AG09309 (cell line): ENCODE measurements around the gene SLC12A8.

Source experiments
- DNase-seq: peaks from one replicate; pipeline ENCODE4 v3.0.0-alpha.2; 2010; ENCODE audit warnings: low read depth
- H3K4me3 ChIP-seq: 2 replicates; pipeline ENCODE4 v1.5.1; 2011; ENCODE audit warnings: mild to moderate bottlenecking, low read depth, low read length, moderate library complexity; ENCODE audit not compliant: control insufficient read depth
- CTCF ChIP-seq: IDR thresholded peaks from 2 replicates; pipeline ENCODE4 v1.5.1; 2011; ENCODE audit warnings: mild to moderate bottlenecking, low read depth, low read length, inconsistent platforms; ENCODE audit not compliant: insufficient read depth, control insufficient read depth; ENCODE audit errors: missing control alignments

SLC12A8 gene

GRCh38 chr3:125121246-125122010 lies 91.1 kb downstream of the SLC12A8 start:
- H3K4me3 ChIP-seq = no peak overlapping the region
- no peak for DNase-seq
- TF ChIP-seq CTCF = no peak

GRCh38 chr3:125120379-125121122 lies 92.0 kb downstream of the SLC12A8 start:
- TF ChIP-seq CTCF = no peak
- DNase-seq = no peak
- no peak overlapping the region for H3K4me3 ChIP-seq

GRCh38 chr3:125119752-125120378 lies 92.7 kb downstream of the SLC12A8 start:
- no peak for DNase-seq
- no peak overlapping the region for H3K4me3 ChIP-seq
- no peak for TF ChIP-seq CTCF

GRCh38 chr3:125118600-125118999 lies 93.9 kb downstream of the SLC12A8 start:
- no peak overlapping the region for H3K4me3 ChIP-seq
- no peak for DNase-seq
- no peak for TF ChIP-seq CTCF

- no peak for DNase-seq
- no peak overlapping the region for H3K4me3 ChIP-seq
- no peak for TF ChIP-seq CTCF
Measured at GRCh38 chr3:125117631-125118191, 94.8 kb downstream of the SLC12A8 start.

GRCh38 chr3:125116311-125117080 lies 96.1 kb downstream of the SLC12A8 start:
- TF ChIP-seq CTCF = no peak
- H3K4me3 ChIP-seq = no peak overlapping the region
- DNase-seq = no peak
